A172 (cell line): Measurements from ENCODE around the gene ENHO. TPM values are rescaled to one million over a fixed set of nuclear protein-coding genes. Genes with fewer than 3 reads are reported as not detected.

Experiments used
- DNase-seq: peaks from one replicate; pipeline ENCODE4 v3.0.0-alpha.2; 2015; ENCODE audit warnings: low spot score
- total RNA-seq: library from RNA; depleted of rRNA; stranded (reverse); fragments of >200 nt; shearing (Covaris generic); gene quantifications from 2 replicates; pipeline ENCODE4 v1.2.3, GENCODE V29; 2014

The ENHO gene
- total RNA-seq, 1 experiment from 2014 or later: 0.43 TPM

- DNase-seq: no peak
Measured at GRCh38 chr9:34524349-34524748, 1.6 kb upstream of the ENHO start.

- DNase-seq: no peak
Measured at GRCh38 chr9:34522091-34522887, 501 bp downstream of the ENHO start.

GRCh38 chr9:34521406-34522045, 1.3 kb downstream of the ENHO start:
- no peak for DNase-seq

- no peak for DNase-seq
Measured at GRCh38 chr9:34520505-34521385, 2.0 kb downstream of the ENHO start.

- no peak for DNase-seq
Measured at GRCh38 chr9:34520096-34520495, 2.7 kb downstream of the ENHO start.

GRCh38 chr9:34519321-34520020, 3.3 kb downstream of the ENHO start:
- DNase-seq: no peak

- no peak for DNase-seq
Measured at GRCh38 chr9:34518896-34519295, 3.9 kb downstream of the ENHO start.

GRCh38 chr9:34518110-34518616, 4.6 kb downstream of the ENHO start:
- DNase-seq: no peak

GRCh38 chr9:34517185-34517584, 5.6 kb downstream of the ENHO start:
- DNase-seq: no peak

GRCh38 chr9:34515959-34516358, 6.8 kb downstream of the ENHO start:
- DNase-seq: no peak

GRCh38 chr9:34514816-34515215, 8.0 kb downstream of the ENHO start:
- no peak for DNase-seq

- no peak for DNase-seq
Measured at GRCh38 chr9:34514401-34514800, 8.4 kb downstream of the ENHO start.

GRCh38 chr9:34513567-34514214, 9.1 kb downstream of the ENHO start:
- DNase-seq: no peak

GRCh38 chr9:34512131-34513078, 10.4 kb downstream of the ENHO start:
- no peak for DNase-seq

- no peak for DNase-seq
Measured at GRCh38 chr9:34510497-34511468, 12.0 kb downstream of the ENHO start.

- DNase-seq: no peak
Measured at GRCh38 chr9:34508951-34509350, 13.8 kb downstream of the ENHO start.

- DNase-seq: no peak
Measured at GRCh38 chr9:34508463-34508862, 14.3 kb downstream of the ENHO start.

GRCh38 chr9:34507966-34508365, 14.8 kb downstream of the ENHO start:
- DNase-seq: no peak

- no peak for DNase-seq
Measured at GRCh38 chr9:34507556-34507955, 15.2 kb downstream of the ENHO start.
